AG04450 (cell line): ENCODE data around the gene SURF1. TPM values are rescaled to one million over a fixed set of nuclear protein-coding genes. Genes with fewer than 3 reads are reported as not detected.

Experiments used
- CTCF ChIA-PET: fragments of 300-600, 350-600 bp; formaldehyde crosslinking; extraction: SDS; loops from one replicate; lab custom pipeline; 2022; ENCODE audit warnings: antibody characterized with exemption, inconsistent platforms; lab: Charles Lee
- POLR2A ChIA-PET: fragments of 350-600 bp; formaldehyde crosslinking; extraction: SDS; loops from one replicate; lab custom pipeline; 2021; ENCODE audit warnings: antibody characterized with exemption, inconsistent platforms; lab: Yijun Ruan, JAX
- DNase-seq: peaks from one replicate; pipeline ENCODE4 v3.0.0-alpha.2; 2011; ENCODE audit warnings: low read depth, low spot score
- H3K27ac ChIP-seq: one replicate; pipeline ENCODE4 v1.5.1; 2012; ENCODE audit warnings: low read depth, low read length, control low read depth
- H3K27me3 ChIP-seq: one replicate; pipeline ENCODE4 v1.6.0; 2012; ENCODE audit warnings: low read length; ENCODE audit not compliant: control insufficient read depth, insufficient read depth
- H3K4me3 ChIP-seq: 2 replicates; pipeline ENCODE4 v1.5.1; 2011; ENCODE audit warnings: mild to moderate bottlenecking, low read depth, low read length, control low read depth
- H3K9me3 ChIP-seq: 2 replicates; pipeline ENCODE4 v1.5.1; 2012; ENCODE audit warnings: low read length; ENCODE audit not compliant: control insufficient read depth, insufficient read depth
- polyA plus RNA-seq: library from polyadenylated mRNA; depleted of rRNA; stranded (reverse); fragments of >200 nt; gene quantifications from 2 replicates; pipeline ENCODE4 v1.2.3, GENCODE V29; 2011
- TF ChIP-seq, protein P1 (sequence below): IDR thresholded peaks from 2 replicates; pipeline ENCODE4 v1.5.1; 2011; ENCODE audit warnings: low read depth, low read length, control low read depth, inconsistent platforms

SURF1 gene
- polyA plus RNA-seq, 1 experiment: 28.2 TPM

DNA sequence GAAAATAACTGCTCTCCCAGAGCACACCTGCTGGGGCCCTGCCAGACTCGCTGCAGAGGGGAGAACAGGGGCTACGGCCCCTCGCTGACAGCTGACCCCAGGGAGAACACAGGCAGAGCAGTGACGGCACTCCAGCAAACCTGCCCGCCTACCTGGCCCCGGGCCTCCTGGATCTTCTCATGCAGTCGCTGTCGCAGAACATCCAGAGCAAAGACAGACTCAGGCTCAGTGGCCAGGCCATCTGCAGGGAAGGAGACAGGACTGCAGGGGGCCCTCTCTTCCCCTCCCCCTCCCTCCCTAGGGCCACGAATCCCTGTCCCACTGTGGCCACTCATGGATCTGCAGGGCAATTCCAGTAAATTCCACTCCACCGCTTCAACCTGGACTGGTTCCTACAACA, 22.7 kb downstream of the SURF1 start:
- CTCF ChIA-PET: interaction anchor here (1.5 kb wide), 1 partner anchor 148 kb away, joined by 4 read pairs; no protein-coding TSS in a partner anchor
- POLR2A ChIA-PET: no interaction called here
- TF ChIP-seq, protein P1, sequence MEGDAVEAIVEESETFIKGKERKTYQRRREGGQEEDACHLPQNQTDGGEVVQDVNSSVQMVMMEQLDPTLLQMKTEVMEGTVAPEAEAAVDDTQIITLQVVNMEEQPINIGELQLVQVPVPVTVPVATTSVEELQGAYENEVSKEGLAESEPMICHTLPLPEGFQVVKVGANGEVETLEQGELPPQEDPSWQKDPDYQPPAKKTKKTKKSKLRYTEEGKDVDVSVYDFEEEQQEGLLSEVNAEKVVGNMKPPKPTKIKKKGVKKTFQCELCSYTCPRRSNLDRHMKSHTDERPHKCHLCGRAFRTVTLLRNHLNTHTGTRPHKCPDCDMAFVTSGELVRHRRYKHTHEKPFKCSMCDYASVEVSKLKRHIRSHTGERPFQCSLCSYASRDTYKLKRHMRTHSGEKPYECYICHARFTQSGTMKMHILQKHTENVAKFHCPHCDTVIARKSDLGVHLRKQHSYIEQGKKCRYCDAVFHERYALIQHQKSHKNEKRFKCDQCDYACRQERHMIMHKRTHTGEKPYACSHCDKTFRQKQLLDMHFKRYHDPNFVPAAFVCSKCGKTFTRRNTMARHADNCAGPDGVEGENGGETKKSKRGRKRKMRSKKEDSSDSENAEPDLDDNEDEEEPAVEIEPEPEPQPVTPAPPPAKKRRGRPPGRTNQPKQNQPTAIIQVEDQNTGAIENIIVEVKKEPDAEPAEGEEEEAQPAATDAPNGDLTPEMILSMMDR: no peak
- no peaks in the 10 kb centered on the region for H3K27me3 ChIP-seq
- no peak overlapping the region for H3K27ac ChIP-seq
- H3K9me3 ChIP-seq: no peaks in the 10 kb centered on the region
- no peak overlapping the region for H3K4me3 ChIP-seq
- DNase-seq: no peak

DNA sequence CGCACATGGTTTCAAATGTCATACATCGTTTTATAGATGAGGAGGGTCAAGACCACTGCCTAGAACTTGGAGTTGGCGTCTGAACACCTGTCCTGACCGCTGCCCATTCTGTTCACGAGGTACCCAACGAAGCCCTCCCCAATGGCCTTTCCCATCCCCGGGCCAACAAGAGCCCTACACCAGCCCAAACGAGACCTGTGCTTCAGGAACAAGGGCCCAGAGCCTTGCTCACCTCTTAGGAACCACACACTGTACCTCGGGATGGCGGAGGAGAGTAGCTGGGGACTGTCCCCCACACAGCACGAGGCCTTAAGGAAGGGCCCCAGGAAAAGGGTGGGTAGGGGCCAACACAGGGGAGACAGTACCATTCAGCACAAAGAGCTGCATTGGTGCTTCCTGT, 23.3 kb downstream of the SURF1 start:
- Histone ChIP-seq H3K9me3 (no peaks in the 10 kb centered on the region), H3K4me3 (no peak overlapping the region), H3K27ac (no peak overlapping the region), H3K27me3 (no peaks in the 10 kb centered on the region)
- CTCF ChIA-PET: interaction anchor here (1.5 kb wide), 1 partner anchor 147 kb away, joined by 4 read pairs; no protein-coding TSS in a partner anchor
- POLR2A ChIA-PET: no interaction called here
- TF ChIP-seq, protein P1: no peak
- no peak for DNase-seq

DNA sequence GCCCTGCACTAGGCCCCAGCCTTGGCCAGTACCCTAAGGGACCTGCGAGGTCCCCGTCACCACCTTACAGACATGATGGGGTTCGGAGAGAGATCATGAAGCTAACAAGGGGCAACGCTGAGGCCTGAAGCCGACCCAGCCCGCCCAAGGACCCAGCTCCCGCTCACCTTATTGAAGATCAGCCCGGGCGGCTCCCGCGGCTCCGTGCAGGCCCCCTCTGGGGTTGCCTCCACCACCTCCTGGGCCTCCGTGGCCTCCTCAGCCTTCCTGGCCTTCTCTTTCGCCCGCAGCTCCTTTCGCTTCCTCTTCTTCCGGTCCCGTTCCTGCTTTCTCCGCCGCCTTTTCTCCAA, 23.9 kb downstream of the SURF1 start:
- POLR2A ChIA-PET: no interaction called here
- no peak overlapping the region for H3K27ac ChIP-seq
- CTCF ChIA-PET: no interaction called here
- H3K9me3 ChIP-seq: no peaks in the 10 kb centered on the region
- TF ChIP-seq, protein P1: no peak
- H3K4me3 ChIP-seq: no peak overlapping the region
- no peak for DNase-seq
- H3K27me3 ChIP-seq: no peaks in the 10 kb centered on the region

DNA sequence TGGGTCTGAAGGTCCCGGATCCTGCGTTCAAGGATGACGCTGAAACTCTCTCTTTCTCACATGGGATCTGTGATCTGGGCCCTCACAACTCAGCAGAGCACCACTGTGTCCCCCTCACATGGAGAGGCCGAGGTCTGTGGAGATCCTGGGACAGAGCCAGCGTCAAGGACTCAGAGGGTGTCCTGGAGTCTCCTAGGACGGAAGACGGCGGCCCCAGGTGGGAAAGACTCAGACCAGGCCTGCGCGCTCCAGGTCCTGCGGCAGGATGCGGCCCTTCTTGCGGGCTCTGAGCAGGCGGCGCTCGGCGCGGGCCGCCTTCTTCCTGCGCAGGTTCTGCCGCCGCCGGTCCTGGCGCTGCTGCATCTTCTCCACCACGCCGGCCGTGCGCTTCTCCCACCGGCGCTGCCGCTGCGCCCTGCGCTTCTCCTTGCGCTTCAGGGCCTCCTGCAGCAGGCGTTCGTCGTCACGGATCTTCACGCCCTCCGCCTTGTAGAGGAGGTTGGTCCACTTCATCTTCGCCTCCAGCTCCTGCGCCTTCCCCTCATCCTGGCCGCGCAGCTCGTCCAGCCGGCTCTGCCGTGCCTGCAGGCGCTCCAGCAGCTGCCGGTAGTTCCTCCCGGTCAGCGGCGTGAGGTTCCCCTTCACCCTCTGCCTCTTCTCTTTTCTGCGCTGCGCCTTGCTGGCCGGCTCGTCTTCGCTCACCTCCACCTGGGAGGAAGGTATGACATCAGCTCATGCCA, 24.5 kb downstream of the SURF1 start:
- ChIA-PET POLR2A (no interaction called here), CTCF (no interaction called here)
- no peak for DNase-seq
- H3K27me3 ChIP-seq: no peaks in the 10 kb centered on the region
- H3K9me3 ChIP-seq: no peaks in the 10 kb centered on the region
- H3K4me3 ChIP-seq: no peak overlapping the region
- H3K27ac ChIP-seq: no peak overlapping the region
- TF ChIP-seq, protein P1: no peak

DNA sequence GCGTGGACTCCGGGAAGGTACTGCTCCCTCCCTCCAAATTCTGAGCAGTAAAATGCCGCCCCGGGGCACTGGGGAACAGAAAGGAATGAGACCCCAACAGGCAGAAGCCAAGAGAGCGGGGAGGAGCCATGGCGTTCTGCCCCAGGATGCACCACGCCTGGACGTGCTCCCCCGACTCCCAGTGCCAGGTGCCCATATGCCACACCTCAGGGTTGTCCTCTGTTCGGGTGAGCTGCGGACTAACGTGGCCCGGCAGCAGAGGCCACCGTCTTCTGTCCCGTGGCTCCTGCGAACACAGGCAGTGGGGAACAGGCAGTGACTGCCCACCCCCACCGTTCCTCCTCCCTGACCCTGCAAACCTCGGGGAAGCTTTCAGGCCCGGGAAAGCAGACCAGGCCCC, 25.1 kb downstream of the SURF1 start:
- H3K27ac ChIP-seq: no peak overlapping the region
- ChIA-PET CTCF (interaction anchor here (1.2 to 2.0 kb wide), 2 partner anchors 92 to 145 kb away, joined by 4 to 12 read pairs; no protein-coding TSS in a partner anchor), POLR2A (interaction anchor here (0.8 kb wide), 1 partner anchor 17 kb away, joined by 3 read pairs; the partner anchor contains the start of genes MED22 and RPL7A)

More for the DNA sequence above, 25.1 kb downstream of the SURF1 start:
- H3K9me3 ChIP-seq: no peaks in the 10 kb centered on the region
- DNase-seq: no peak
- no peaks in the 10 kb centered on the region for H3K27me3 ChIP-seq
- H3K4me3 ChIP-seq: no peak overlapping the region
- TF ChIP-seq, protein P1: no peak
